ENCODE data around the gene ANKRD13D. TPM values are rescaled to one million over a fixed set of nuclear protein-coding genes. Genes with fewer than 3 reads are reported as not detected.
A peak's percentile ranks its signal among the peaks of the same experiment; 100 is the strongest.

Gene ANKRD13D
- total RNA-seq, 1 experiment from 2014 or later: 58.9 TPM

DNA sequence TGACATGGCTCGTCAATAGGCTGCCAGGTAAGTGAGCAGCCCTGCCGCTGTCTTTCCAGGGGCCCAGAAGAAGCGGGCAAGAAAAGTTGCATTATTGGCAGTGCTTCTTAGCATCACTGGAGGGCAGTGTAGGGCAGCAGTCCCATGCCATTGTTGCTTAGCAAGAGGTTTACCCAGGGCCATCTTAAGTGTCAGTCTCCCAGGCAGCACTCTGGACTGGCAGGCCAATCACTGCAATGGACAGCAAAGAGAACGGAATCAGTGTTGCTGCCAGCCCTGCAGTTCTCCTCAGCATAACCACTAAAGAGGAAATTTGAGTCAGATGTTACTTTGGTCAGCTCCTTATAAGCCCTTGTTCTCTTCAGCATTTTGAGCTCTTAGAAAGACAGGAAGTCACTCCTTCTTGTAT, 36.3 kb upstream of the ANKRD13D start:
- H4K20me1 ChIP-seq (ENCODE audit: low read length): peaks cover 18% of the 10 kb centered on the region
- intact Hi-C loops (cut with micrococcal nuclease): no loop called here
- H3K9me3 ChIP-seq (ENCODE audit: low read length): no peaks in the 10 kb centered on the region
- no peak overlapping the region for H3K27ac ChIP-seq (ENCODE audit: low read length)
- no peak overlapping the region for H3K4me2 ChIP-seq (ENCODE audit: low read length)
- TF ChIP-seq, protein P1, sequence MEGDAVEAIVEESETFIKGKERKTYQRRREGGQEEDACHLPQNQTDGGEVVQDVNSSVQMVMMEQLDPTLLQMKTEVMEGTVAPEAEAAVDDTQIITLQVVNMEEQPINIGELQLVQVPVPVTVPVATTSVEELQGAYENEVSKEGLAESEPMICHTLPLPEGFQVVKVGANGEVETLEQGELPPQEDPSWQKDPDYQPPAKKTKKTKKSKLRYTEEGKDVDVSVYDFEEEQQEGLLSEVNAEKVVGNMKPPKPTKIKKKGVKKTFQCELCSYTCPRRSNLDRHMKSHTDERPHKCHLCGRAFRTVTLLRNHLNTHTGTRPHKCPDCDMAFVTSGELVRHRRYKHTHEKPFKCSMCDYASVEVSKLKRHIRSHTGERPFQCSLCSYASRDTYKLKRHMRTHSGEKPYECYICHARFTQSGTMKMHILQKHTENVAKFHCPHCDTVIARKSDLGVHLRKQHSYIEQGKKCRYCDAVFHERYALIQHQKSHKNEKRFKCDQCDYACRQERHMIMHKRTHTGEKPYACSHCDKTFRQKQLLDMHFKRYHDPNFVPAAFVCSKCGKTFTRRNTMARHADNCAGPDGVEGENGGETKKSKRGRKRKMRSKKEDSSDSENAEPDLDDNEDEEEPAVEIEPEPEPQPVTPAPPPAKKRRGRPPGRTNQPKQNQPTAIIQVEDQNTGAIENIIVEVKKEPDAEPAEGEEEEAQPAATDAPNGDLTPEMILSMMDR (conservative IDR thresholded peaks at IDR 0.05; ENCODE audit: low read depth, low read length): peak; percentile 70
- TF ChIP-seq EZH2 (IDR thresholded peaks at IDR 0.05; ENCODE audit: low read length, unreplicated experiment) (no peak), EZH2phosphoT487 (IDR thresholded peaks at IDR 0.05; ENCODE audit: borderline replicate concordance, low read length) (no peak)
- no peak overlapping the region for H3K9ac ChIP-seq (ENCODE audit: low read length)
- no peaks in the 10 kb centered on the region for H3K9me2 ChIP-seq (replicated peaks; ENCODE audit: low read length)
- ChIA-PET CTCF (interaction anchor here (1.0 kb wide), 1 partner anchor 172 kb away, joined by 3 read pairs; no protein-coding TSS in a partner anchor), POLR2A (ENCODE audit: unreplicated experiment) (no interaction called here)
- H2AFZ ChIP-seq (ENCODE audit: low read length): no peak overlapping the region
- peaks cover 18% of the 10 kb centered on the region for H3K4me1 ChIP-seq (ENCODE audit: insufficient read depth, low read length)
- H3K36me3 ChIP-seq (ENCODE audit: low read depth, low read length): peaks cover 82% of the 10 kb centered on the region
- H3K79me2 ChIP-seq (ENCODE audit: low read length): peaks cover 30% of the 10 kb centered on the region
- peaks cover 17% of the 10 kb centered on the region for H3F3A ChIP-seq (ENCODE audit: low read length, unreplicated experiment)
- H3K27me3 ChIP-seq (ENCODE audit: low read length): no peaks in the 10 kb centered on the region
- ATAC-seq (peak; percentile 28), DNase-seq (peak; percentile 65)
- BruUV-seq (replicated peaks): no TSS peak
- H3K4me3 ChIP-seq (ENCODE audit: low read length): no peak overlapping the region

DNA sequence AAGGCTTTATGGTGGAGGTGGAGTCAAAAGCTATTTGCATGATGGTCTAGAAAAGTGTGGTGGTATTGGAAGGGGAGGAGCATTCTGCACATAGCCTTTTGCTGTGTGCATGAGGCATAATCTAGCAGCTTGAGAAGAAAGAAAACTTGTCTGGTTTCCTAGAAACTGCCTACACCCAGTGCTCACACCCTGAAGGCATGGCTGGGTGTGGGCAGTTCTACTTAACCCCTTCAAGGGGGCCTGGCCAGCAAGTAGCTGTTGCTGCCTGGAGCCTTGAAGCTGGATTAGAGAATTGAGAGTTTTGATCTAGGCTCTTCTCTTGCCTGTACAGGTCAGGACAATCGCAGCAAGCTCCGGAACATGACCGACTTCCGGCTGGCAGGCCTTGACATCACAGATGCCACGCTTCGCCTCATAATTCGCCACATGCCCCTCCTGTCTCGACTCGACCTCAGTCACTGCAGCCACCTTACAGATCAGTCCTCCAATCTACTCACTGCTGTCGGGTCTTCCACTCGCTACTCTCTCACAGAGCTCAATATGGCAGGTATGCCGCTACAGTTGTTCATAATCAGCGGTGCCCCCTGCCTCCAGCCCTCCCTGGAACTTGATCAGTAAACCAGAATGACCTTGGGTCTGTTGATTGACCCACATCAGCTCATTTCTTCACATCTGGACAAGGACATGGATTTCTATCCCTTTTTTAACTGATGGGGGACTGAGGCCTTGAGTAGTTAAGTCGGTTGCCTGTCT, 35.1 kb upstream of the ANKRD13D start:
- Histone ChIP-seq H3K27ac (ENCODE audit: low read length) (no peak overlapping the region), H4K20me1 (ENCODE audit: low read length) (peaks cover 10% of the 10 kb centered on the region; the same call in 1 of the 2 replicates), H3K36me3 (ENCODE audit: low read depth, low read length) (peaks cover 74% of the 10 kb centered on the region), H2AFZ (ENCODE audit: low read length) (no peak overlapping the region), H3K79me2 (ENCODE audit: low read length) (peaks cover 27% of the 10 kb centered on the region), H3K27me3 (ENCODE audit: low read length) (no peaks in the 10 kb centered on the region), H3K4me2 (ENCODE audit: low read length) (no peak overlapping the region), H3F3A (ENCODE audit: low read length, unreplicated experiment) (peaks cover 12% of the 10 kb centered on the region), H3K4me1 (ENCODE audit: insufficient read depth, low read length) (peaks cover 6% of the 10 kb centered on the region), H3K9me3 (ENCODE audit: low read length) (no peaks in the 10 kb centered on the region), H3K9me2 (replicated peaks; ENCODE audit: low read length) (no peaks in the 10 kb centered on the region), H3K9ac (ENCODE audit: low read length) (no peak overlapping the region), H3K4me3 (ENCODE audit: low read length) (no peak overlapping the region)
- TF ChIP-seq, protein P1 (conservative IDR thresholded peaks at IDR 0.05; ENCODE audit: low read depth, low read length): no peak
- TF ChIP-seq EZH2phosphoT487 (IDR thresholded peaks at IDR 0.05; ENCODE audit: borderline replicate concordance, low read length) (no peak), EZH2 (IDR thresholded peaks at IDR 0.05; ENCODE audit: low read length, unreplicated experiment) (no peak)
- DNase-seq: no peak
- no peak for ATAC-seq
- intact Hi-C loops (cut with micrococcal nuclease): no loop called here
- POLR2A ChIA-PET (ENCODE audit: unreplicated experiment): no interaction called here
- BruUV-seq (replicated peaks): no TSS peak
- CTCF ChIA-PET: no interaction called here

- TF ChIP-seq EZH2 (IDR thresholded peaks at IDR 0.05; ENCODE audit: low read length, unreplicated experiment) (no peak), EZH2phosphoT487 (IDR thresholded peaks at IDR 0.05; ENCODE audit: borderline replicate concordance, low read length) (no peak)
- TF ChIP-seq, protein P1 (conservative IDR thresholded peaks at IDR 0.05; ENCODE audit: low read depth, low read length): no peak
- Histone ChIP-seq H3F3A (ENCODE audit: low read length, unreplicated experiment) (peaks cover 12% of the 10 kb centered on the region), H3K9me2 (replicated peaks; ENCODE audit: low read length) (no peaks in the 10 kb centered on the region), H2AFZ (ENCODE audit: low read length) (no peak overlapping the region), H3K27ac (ENCODE audit: low read length) (no peak overlapping the region), H3K79me2 (ENCODE audit: low read length) (peaks cover 20% of the 10 kb centered on the region; the same call in 1 of the 2 replicates), H3K9me3 (ENCODE audit: low read length) (no peaks in the 10 kb centered on the region), H3K9ac (ENCODE audit: low read length) (no peak overlapping the region), H3K36me3 (ENCODE audit: low read depth, low read length) (peaks cover 66% of the 10 kb centered on the region), H4K20me1 (ENCODE audit: low read length) (peaks cover 6% of the 10 kb centered on the region; the same call in 1 of the 2 replicates), H3K4me3 (ENCODE audit: low read length) (no peak overlapping the region), H3K27me3 (ENCODE audit: low read length) (no peaks in the 10 kb centered on the region), H3K4me2 (ENCODE audit: low read length) (no peak overlapping the region), H3K4me1 (ENCODE audit: insufficient read depth, low read length) (no peaks in the 10 kb centered on the region)
- ChIA-PET POLR2A (ENCODE audit: unreplicated experiment) (interaction anchor here (0.6 kb wide), 1 partner anchor 11 kb away, joined by 4 read pairs; no protein-coding TSS in a partner anchor), CTCF (no interaction called here)
- BruUV-seq (replicated peaks): no TSS peak
- no peak for DNase-seq
- intact Hi-C loops (cut with micrococcal nuclease): no loop called here
- ATAC-seq: no peak
Observed at GRCh38 chr11:67254798-67255197, 34.3 kb upstream of the ANKRD13D start.
